Measurements from ENCODE around the gene FEN1.

FEN1 gene

GRCh38 chr11:61754534-61755482, 37.9 kb upstream of the FEN1 start:
- H3K27ac ChIP-seq: no peak overlapping the region
- no peak for DNase-seq (ENCODE audit: low read depth, low spot score)
- no peak for TF ChIP-seq EZH2 (IDR thresholded peaks at IDR 0.05)
- TF ChIP-seq FOXP2 (optimal IDR thresholded peaks at IDR 0.05; ENCODE audit: control extremely low read depth, extremely low read length, insufficient read depth): no peak
- no peak for TF ChIP-seq POLR2AphosphoS5 (IDR thresholded peaks at IDR 0.05; ENCODE audit: borderline replicate concordance, low read depth, low read length)
- H3K9ac ChIP-seq (ENCODE audit: insufficient read length): no peak overlapping the region
- H3K9me3 ChIP-seq (ENCODE audit: low read depth, low read length): no peaks in the 10 kb centered on the region
- H3K4me3 ChIP-seq: no peak overlapping the region
- no peaks in the 10 kb centered on the region for H3K36me3 ChIP-seq (ENCODE audit: insufficient read depth, low read length)

GRCh38 chr11:61756147-61756451, 36.6 kb upstream of the FEN1 start:
- Histone ChIP-seq H3K27ac (peak overlapping the region; percentile 73), H3K4me3 (no peak overlapping the region), H3K9ac (ENCODE audit: insufficient read length) (no peak overlapping the region), H3K9me3 (ENCODE audit: low read depth, low read length) (no peaks in the 10 kb centered on the region), H3K36me3 (ENCODE audit: insufficient read depth, low read length) (no peaks in the 10 kb centered on the region)
- DNase-seq (ENCODE audit: low read depth, low spot score): no peak
- TF ChIP-seq FOXP2 (optimal IDR thresholded peaks at IDR 0.05; ENCODE audit: control extremely low read depth, extremely low read length, insufficient read depth) (no peak), POLR2AphosphoS5 (IDR thresholded peaks at IDR 0.05; ENCODE audit: borderline replicate concordance, low read depth, low read length) (no peak)

- Histone ChIP-seq H3K9me3 (ENCODE audit: low read depth, low read length) (no peaks in the 10 kb centered on the region), H3K27ac (peak overlapping the region; percentile 73), H3K9ac (ENCODE audit: insufficient read length) (no peak overlapping the region), H3K4me3 (peak overlapping the region; percentile 37), H3K36me3 (ENCODE audit: insufficient read depth, low read length) (no peaks in the 10 kb centered on the region)
- DNase-seq (ENCODE audit: low read depth, low spot score): no peak
- TF ChIP-seq FOXP2 (optimal IDR thresholded peaks at IDR 0.05; ENCODE audit: control extremely low read depth, extremely low read length, insufficient read depth) (no peak), POLR2AphosphoS5 (IDR thresholded peaks at IDR 0.05; ENCODE audit: borderline replicate concordance, low read depth, low read length) (0 out of 2 replicates have a peak, but pooled peaks have one; percentile 29)
Measured at GRCh38 chr11:61756452-61757212, 36.1 kb upstream of the FEN1 start.

- H3K27ac ChIP-seq: peak overlapping the region; percentile 73; the same call in 1 of the 2 replicates
- no peak overlapping the region for H3K9ac ChIP-seq (ENCODE audit: insufficient read length)
- DNase-seq (ENCODE audit: low read depth, low spot score): no peak
- peak overlapping the region; percentile 37 for H3K4me3 ChIP-seq
- H3K9me3 ChIP-seq (ENCODE audit: low read depth, low read length): no peaks in the 10 kb centered on the region
- TF ChIP-seq EZH2 (IDR thresholded peaks at IDR 0.05) (no peak), FOXP2 (optimal IDR thresholded peaks at IDR 0.05; ENCODE audit: control extremely low read depth, extremely low read length, insufficient read depth) (no peak), POLR2AphosphoS5 (IDR thresholded peaks at IDR 0.05; ENCODE audit: borderline replicate concordance, low read depth, low read length) (no peak)
- H3K36me3 ChIP-seq (ENCODE audit: insufficient read depth, low read length): no peaks in the 10 kb centered on the region
Measured at GRCh38 chr11:61757213-61757862, 35.4 kb upstream of the FEN1 start.

GRCh38 chr11:61760946-61761345, 31.8 kb upstream of the FEN1 start:
- Histone ChIP-seq H3K9ac (ENCODE audit: insufficient read length) (no peak overlapping the region), H3K27ac (no peak overlapping the region), H3K4me3 (no peak overlapping the region), H3K36me3 (ENCODE audit: insufficient read depth, low read length) (no peaks in the 10 kb centered on the region), H3K9me3 (ENCODE audit: low read depth, low read length) (no peaks in the 10 kb centered on the region)
- no peak for DNase-seq (ENCODE audit: low read depth, low spot score)
- no peak for TF ChIP-seq EZH2 (IDR thresholded peaks at IDR 0.05)
- no peak for TF ChIP-seq FOXP2 (optimal IDR thresholded peaks at IDR 0.05; ENCODE audit: control extremely low read depth, extremely low read length, insufficient read depth)
- TF ChIP-seq POLR2AphosphoS5 (IDR thresholded peaks at IDR 0.05; ENCODE audit: borderline replicate concordance, low read depth, low read length): no peak

GRCh38 chr11:61761440-61762222, 31.1 kb upstream of the FEN1 start:
- TF ChIP-seq POLR2AphosphoS5 (IDR thresholded peaks at IDR 0.05; ENCODE audit: borderline replicate concordance, low read depth, low read length): no peak
- no peak for TF ChIP-seq EZH2 (IDR thresholded peaks at IDR 0.05)
- TF ChIP-seq FOXP2 (optimal IDR thresholded peaks at IDR 0.05; ENCODE audit: control extremely low read depth, extremely low read length, insufficient read depth): no peak
- H3K4me3 ChIP-seq: no peak overlapping the region
- DNase-seq (ENCODE audit: low read depth, low spot score): no peak
- no peaks in the 10 kb centered on the region for H3K9me3 ChIP-seq (ENCODE audit: low read depth, low read length)
- no peak overlapping the region for H3K9ac ChIP-seq (ENCODE audit: insufficient read length)
- H3K36me3 ChIP-seq (ENCODE audit: insufficient read depth, low read length): no peaks in the 10 kb centered on the region
- peak overlapping the region; percentile 57 for H3K27ac ChIP-seq

- no peak overlapping the region for H3K4me3 ChIP-seq
- TF ChIP-seq POLR2AphosphoS5 (IDR thresholded peaks at IDR 0.05; ENCODE audit: borderline replicate concordance, low read depth, low read length): no peak
- no peak for TF ChIP-seq FOXP2 (optimal IDR thresholded peaks at IDR 0.05; ENCODE audit: control extremely low read depth, extremely low read length, insufficient read depth)
- TF ChIP-seq EZH2 (IDR thresholded peaks at IDR 0.05): no peak
- DNase-seq (ENCODE audit: low read depth, low spot score): no peak
- H3K36me3 ChIP-seq (ENCODE audit: insufficient read depth, low read length): no peaks in the 10 kb centered on the region
- H3K9ac ChIP-seq (ENCODE audit: insufficient read length): no peak overlapping the region
- peak overlapping the region; percentile 57 for H3K27ac ChIP-seq
- H3K9me3 ChIP-seq (ENCODE audit: low read depth, low read length): no peaks in the 10 kb centered on the region
Measured at GRCh38 chr11:61762223-61762615, 30.5 kb upstream of the FEN1 start.

Data from SK-N-MC (cell line).